WERI-Rb-1 (cell line): ENCODE measurements around the gene STARD9.
A peak's percentile ranks its signal among the peaks of the same experiment; 100 is the strongest.

Experiments used
- DNase-seq: peaks from one replicate; pipeline ENCODE4 v3.0.0-alpha.2; 2020
- H3K27ac ChIP-seq: fragments of 250-450 bp; sonication (Bioruptor Pico); 2 replicates; pipeline ENCODE4 v1.5.1; 2020; ENCODE audit warnings: mild to moderate bottlenecking, moderate library complexity
- H3K27me3 ChIP-seq: fragments of 250-450 bp; sonication (Bioruptor Pico); 2 replicates; pipeline ENCODE4 v1.5.1; 2021; ENCODE audit warnings: mild to moderate bottlenecking, low read depth, moderate library complexity; ENCODE audit not compliant: insufficient read depth, severe bottlenecking
- H3K36me3 ChIP-seq: fragments of 250-450 bp; sonication (Bioruptor Pico); 2 replicates; pipeline ENCODE4 v1.5.1; 2020; ENCODE audit warnings: mild to moderate bottlenecking, moderate library complexity
- H3K4me3 ChIP-seq: 2 replicates; pipeline ENCODE4 v1.5.1; 2011; ENCODE audit warnings: low read depth, mild to moderate bottlenecking, control low read depth, low read length
- H3K9me3 ChIP-seq: fragments of 250-450 bp; sonication (Bioruptor Pico); 2 replicates; pipeline ENCODE4 v1.5.1; 2021; ENCODE audit warnings: mild to moderate bottlenecking, moderate library complexity; ENCODE audit not compliant: severe bottlenecking
- CTCF ChIP-seq: IDR thresholded peaks from 2 replicates; pipeline ENCODE4 v1.5.1; 2011; ENCODE audit warnings: low read depth, mild to moderate bottlenecking, control low read depth, inconsistent platforms, low read length

Gene STARD9

GRCh38 chr15:42716626-42717025 is 141.2 kb downstream of the STARD9 start:
- peaks cover 31% of the 10 kb centered on the region for H3K36me3 ChIP-seq
- no peak overlapping the region for H3K4me3 ChIP-seq
- no peak overlapping the region for H3K27ac ChIP-seq
- no peak for DNase-seq
- no peaks in the 10 kb centered on the region for H3K9me3 ChIP-seq
- H3K27me3 ChIP-seq, result no peaks in the 10 kb centered on the region
- TF ChIP-seq CTCF, result no peak

GRCh38 chr15:42719043-42719442 is 143.6 kb downstream of the STARD9 start:
- Histone ChIP-seq H3K4me3 (no peak overlapping the region), H3K36me3 (peaks cover 51% of the 10 kb centered on the region), H3K9me3 (no peaks in the 10 kb centered on the region), H3K27ac (no peak overlapping the region), H3K27me3 (no peaks in the 10 kb centered on the region)
- TF ChIP-seq CTCF, result no peak
- no peak for DNase-seq

DNA sequence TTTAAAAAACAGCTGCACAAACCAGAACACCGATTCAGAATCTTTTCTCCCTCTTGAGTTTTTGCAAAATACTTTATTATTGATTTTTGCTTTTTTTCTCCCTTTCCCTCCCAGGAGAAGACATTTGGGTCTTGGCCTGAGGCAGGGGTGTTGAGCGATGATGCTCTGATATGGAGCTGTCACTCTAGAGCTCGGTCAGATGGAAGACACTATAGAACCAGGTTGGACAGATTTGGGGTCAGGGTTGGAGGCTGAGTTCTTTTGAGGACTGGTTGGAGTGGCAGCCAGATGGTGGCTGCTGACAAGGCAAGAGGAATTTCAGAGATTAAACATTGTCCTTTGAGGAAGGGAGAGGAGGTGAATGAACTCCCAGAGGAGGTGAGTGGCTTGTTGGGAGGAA is 144.7 kb downstream of the STARD9 start:
- DNase-seq, result no peak
- no peak overlapping the region for H3K27ac ChIP-seq
- peaks cover 62% of the 10 kb centered on the region for H3K36me3 ChIP-seq
- no peak for TF ChIP-seq CTCF
- H3K27me3 ChIP-seq, result no peaks in the 10 kb centered on the region
- no peaks in the 10 kb centered on the region for H3K9me3 ChIP-seq
- H3K4me3 ChIP-seq, result no peak overlapping the region

- H3K9me3 ChIP-seq, result no peaks in the 10 kb centered on the region
- DNase-seq, result no peak
- no peaks in the 10 kb centered on the region for H3K27me3 ChIP-seq
- no peak overlapping the region for H3K4me3 ChIP-seq
- H3K36me3 ChIP-seq, result peaks cover 69% of the 10 kb centered on the region
- no peak overlapping the region for H3K27ac ChIP-seq
- no peak for TF ChIP-seq CTCF
Observed at GRCh38 chr15:42721016-42721415, 145.6 kb downstream of the STARD9 start.

DNA sequence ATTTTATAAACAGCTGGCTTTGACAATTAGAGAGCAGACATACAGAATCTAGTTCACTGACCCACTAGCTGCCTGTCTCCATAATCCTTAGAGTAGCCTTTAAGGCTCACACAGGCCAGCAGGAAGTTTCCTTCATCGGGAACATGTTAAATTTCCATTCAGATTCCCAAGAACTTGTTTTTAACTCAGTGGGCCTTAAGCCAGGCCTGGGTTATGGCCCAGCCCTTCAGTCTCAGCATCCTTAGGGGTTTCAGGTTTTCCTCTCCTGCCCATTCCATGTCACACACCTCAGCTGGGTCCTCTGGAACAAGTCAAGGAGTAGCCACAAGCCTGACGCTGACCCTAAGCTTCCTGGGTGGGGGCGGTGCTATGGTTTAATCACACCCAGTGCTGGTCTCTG is 146.5 kb downstream of the STARD9 start:
- Histone ChIP-seq H3K36me3 (peaks cover 78% of the 10 kb centered on the region), H3K9me3 (no peaks in the 10 kb centered on the region), H3K27ac (no peak overlapping the region), H3K27me3 (no peaks in the 10 kb centered on the region), H3K4me3 (no peak overlapping the region)
- TF ChIP-seq CTCF, result no peak
- no peak for DNase-seq

GRCh38 chr15:42723068-42723467 is 147.7 kb downstream of the STARD9 start:
- peaks cover 86% of the 10 kb centered on the region for H3K36me3 ChIP-seq
- peak; percentile 44; the same call in 1 of the 2 replicates for TF ChIP-seq CTCF
- no peaks in the 10 kb centered on the region for H3K9me3 ChIP-seq
- DNase-seq, result no peak
- H3K4me3 ChIP-seq, result no peak overlapping the region
- no peaks in the 10 kb centered on the region for H3K27me3 ChIP-seq
- H3K27ac ChIP-seq, result no peak overlapping the region
